Endothelial cell (in vitro differentiated cells): ENCODE results near the gene DDX39A. TPM values are rescaled to one million over a fixed set of nuclear protein-coding genes. Genes with fewer than 3 reads are reported as not detected.

Experiments used
- DNase-seq: peaks from one replicate; pipeline ENCODE4 v3.0.0; 2021; ENCODE audit warnings: low spot score
- H3K27ac Mint-ChIP-seq: one replicate; pipeline ENCODE4 v1.8.0; 2021; ENCODE audit warnings: mixed read lengths, inconsistent platforms; ENCODE audit not compliant: unreplicated experiment
- H3K27me3 Mint-ChIP-seq: one replicate; pipeline ENCODE4 v1.8.0; 2021; ENCODE audit warnings: mild to moderate bottlenecking, moderate library complexity, mixed read lengths, inconsistent platforms; ENCODE audit not compliant: unreplicated experiment
- H3K36me3 Mint-ChIP-seq: one replicate; pipeline ENCODE4 v1.8.0; 2021; ENCODE audit warnings: mild to moderate bottlenecking, low read depth, mixed read lengths, inconsistent platforms; ENCODE audit not compliant: unreplicated experiment
- H3K4me1 Mint-ChIP-seq: one replicate; pipeline ENCODE4 v1.8.0; 2021; ENCODE audit warnings: mild to moderate bottlenecking, mixed read lengths, inconsistent platforms; ENCODE audit not compliant: unreplicated experiment
- H3K4me3 Mint-ChIP-seq: one replicate; pipeline ENCODE4 v1.8.0; 2021; ENCODE audit warnings: mild to moderate bottlenecking, mixed read lengths, inconsistent platforms; ENCODE audit not compliant: unreplicated experiment
- H3K9me3 Mint-ChIP-seq: one replicate; pipeline ENCODE4 v1.8.0; 2021; ENCODE audit warnings: mixed read lengths, inconsistent platforms; ENCODE audit not compliant: unreplicated experiment
- CTCF ChIP-seq: fragments of 200-600 bp; sonication (generic); IDR thresholded peaks from one replicate; pipeline ENCODE4 v1.5.0; 2021; ENCODE audit warnings: antibody characterized with exemption; ENCODE audit not compliant: unreplicated experiment
- total RNA-seq: library from RNA; stranded (reverse); fragmentation: NEBNext Ultra II Directional; extraction: Animal tissue kit (Norgen Biotek cat#: 25700); gene quantifications from one replicate; pipeline ENCODE4 v1.2.1, GENCODE V29; 2021; ENCODE audit not compliant: unreplicated experiment

Gene DDX39A
- total RNA-seq, 1 donor from 2014 or later: 81.1 TPM

- Mint-ChIP-seq H3K36me3 (peaks cover 3% of the 10 kb centered on the region), H3K4me3 (no peak overlapping the region), H3K9me3 (no peaks in the 10 kb centered on the region), H3K27me3 (no peaks in the 10 kb centered on the region), H3K4me1 (peaks cover 14% of the 10 kb centered on the region), H3K27ac (no peak overlapping the region)
- no peak for DNase-seq
- TF ChIP-seq CTCF: no peak
These were observed 35.2 kb downstream of the DDX39A start for GRCh38 chr19:14383661-14384555.

GRCh38 chr19:14381689-14382474 lies 37.3 kb downstream of the DDX39A start:
- no peak for DNase-seq
- H3K4me1 Mint-ChIP-seq: peaks cover 19% of the 10 kb centered on the region

GRCh38 chr19:14379294-14380065 lies 39.7 kb downstream of the DDX39A start:
- peaks cover 16% of the 10 kb centered on the region for H3K4me1 Mint-ChIP-seq
- DNase-seq: no peak
- peak overlapping the region; percentile 34 for H3K27ac Mint-ChIP-seq
- no peaks in the 10 kb centered on the region for H3K9me3 Mint-ChIP-seq
- TF ChIP-seq CTCF: no peak
- no peaks in the 10 kb centered on the region for H3K27me3 Mint-ChIP-seq
- peak overlapping the region; percentile 60 for H3K4me3 Mint-ChIP-seq
- peaks cover under 1% of the 10 kb centered on the region for H3K36me3 Mint-ChIP-seq

More at GRCh38 chr19:14381689-14382474, 37.3 kb downstream of the DDX39A start:
- Mint-ChIP-seq H3K36me3 (peaks cover 3% of the 10 kb centered on the region), H3K27ac (no peak overlapping the region), H3K9me3 (no peaks in the 10 kb centered on the region), H3K27me3 (no peaks in the 10 kb centered on the region), H3K4me3 (no peak overlapping the region)
- no peak for TF ChIP-seq CTCF

- H3K36me3 Mint-ChIP-seq: no peaks in the 10 kb centered on the region
- no peaks in the 10 kb centered on the region for H3K9me3 Mint-ChIP-seq
- H3K27ac Mint-ChIP-seq: peak overlapping the region; percentile 34
- peaks cover 14% of the 10 kb centered on the region for H3K4me1 Mint-ChIP-seq
- no peak for TF ChIP-seq CTCF
- no peak for DNase-seq
- no peaks in the 10 kb centered on the region for H3K27me3 Mint-ChIP-seq
- no peak overlapping the region for H3K4me3 Mint-ChIP-seq
These were observed 40.3 kb downstream of the DDX39A start for GRCh38 chr19:14378890-14379289.
